ENCODE data around the gene WRAP73. TPM values are rescaled to one million over a fixed set of nuclear protein-coding genes. Genes with fewer than 3 reads are reported as not detected.

WRAP73 gene
- total and polyA plus RNA-seq, 2 experiments from 2014 or later, result 16.9 to 20.2 TPM

GRCh38 chr1:3688356-3689137 is 38.6 kb upstream of the WRAP73 start:
- H3K9me2 ChIP-seq (ENCODE audit: insufficient read depth), result no peaks in the 10 kb centered on the region
- peaks cover 13% of the 10 kb centered on the region for H3K27me3 ChIP-seq (replicated peaks; ENCODE audit: insufficient read depth)
- H3K4me2 ChIP-seq (ENCODE audit: unreplicated experiment), result no peak overlapping the region
- H2AFZ ChIP-seq, result no peak overlapping the region
- in situ Hi-C loops (cut with MboI), result no loop called here
- no peak overlapping the region for H3K4me3 ChIP-seq
- peak; percentile 48 for DNase-seq
- WGBS, 2 experiments (ENCODE audit: low coverage in 1 of 2, low lambda C conversion rate in 2 of 2, missing lambda C conversion rate in 2 of 2), result 9 to 13% methylated on average over 28 to 29 of the region's 29 CpGs
- no peak overlapping the region for H3K27ac ChIP-seq
- no peaks in the 10 kb centered on the region for H3F3A ChIP-seq (ENCODE audit: insufficient read depth)
- no peaks in the 10 kb centered on the region for H3K4me1 ChIP-seq (ENCODE audit: insufficient read depth)
- no peaks in the 10 kb centered on the region for H3K79me2 ChIP-seq (ENCODE audit: insufficient read depth)
- no peaks in the 10 kb centered on the region for H3K36me3 ChIP-seq (ENCODE audit: low read depth)
- no peak overlapping the region for H3K9ac ChIP-seq
- H4K20me1 ChIP-seq (ENCODE audit: insufficient read depth), result no peaks in the 10 kb centered on the region
- no peaks in the 10 kb centered on the region for H3K9me3 ChIP-seq (ENCODE audit: low read depth)
- TF ChIP-seq EZH2 (IDR thresholded peaks at IDR 0.05; ENCODE audit: insufficient read depth, poor library complexity, severe bottlenecking) (no peak), EZH2phosphoT487 (IDR thresholded peaks at IDR 0.05; ENCODE audit: insufficient read depth, low read depth) (no peak)

- Histone ChIP-seq H3K27ac (no peak overlapping the region), H3K27me3 (replicated peaks; ENCODE audit: insufficient read depth) (peaks cover 13% of the 10 kb centered on the region), H4K20me1 (ENCODE audit: insufficient read depth) (no peaks in the 10 kb centered on the region), H3K9me2 (ENCODE audit: insufficient read depth) (no peaks in the 10 kb centered on the region), H3K36me3 (ENCODE audit: low read depth) (no peaks in the 10 kb centered on the region), H3K79me2 (ENCODE audit: insufficient read depth) (no peaks in the 10 kb centered on the region), H3K9ac (no peak overlapping the region), H2AFZ (no peak overlapping the region), H3F3A (ENCODE audit: insufficient read depth) (no peaks in the 10 kb centered on the region), H3K9me3 (ENCODE audit: low read depth) (no peaks in the 10 kb centered on the region), H3K4me2 (ENCODE audit: unreplicated experiment) (no peak overlapping the region), H3K4me3 (no peak overlapping the region), H3K4me1 (ENCODE audit: insufficient read depth) (no peaks in the 10 kb centered on the region)
- TF ChIP-seq EZH2phosphoT487 (IDR thresholded peaks at IDR 0.05; ENCODE audit: insufficient read depth, low read depth), result no peak
- no peak for TF ChIP-seq EZH2 (IDR thresholded peaks at IDR 0.05; ENCODE audit: insufficient read depth, poor library complexity, severe bottlenecking)
- in situ Hi-C loops (cut with MboI), result no loop called here
- DNase-seq, result no peak
- 73% methylated on average over 10 to 12 of the region's 12 CpGs for WGBS, 2 experiments (ENCODE audit: low coverage in 1 of 2, low lambda C conversion rate in 2 of 2, missing lambda C conversion rate in 2 of 2)
These were observed 37.6 kb upstream of the WRAP73 start for GRCh38 chr1:3687504-3687903.

GRCh38 chr1:3685906-3686305 is 36.0 kb upstream of the WRAP73 start:
- Histone ChIP-seq H3K4me2 (ENCODE audit: unreplicated experiment) (no peak overlapping the region), H3K27me3 (replicated peaks; ENCODE audit: insufficient read depth) (peaks cover 13% of the 10 kb centered on the region), H3K9me2 (ENCODE audit: insufficient read depth) (no peaks in the 10 kb centered on the region), H2AFZ (no peak overlapping the region), H3F3A (ENCODE audit: insufficient read depth) (no peaks in the 10 kb centered on the region), H3K36me3 (ENCODE audit: low read depth) (no peaks in the 10 kb centered on the region), H3K4me1 (ENCODE audit: insufficient read depth) (no peaks in the 10 kb centered on the region), H3K4me3 (no peak overlapping the region), H3K79me2 (ENCODE audit: insufficient read depth) (no peaks in the 10 kb centered on the region), H3K27ac (no peak overlapping the region), H4K20me1 (ENCODE audit: insufficient read depth) (no peaks in the 10 kb centered on the region), H3K9me3 (ENCODE audit: low read depth) (no peaks in the 10 kb centered on the region), H3K9ac (no peak overlapping the region)
- TF ChIP-seq EZH2phosphoT487 (IDR thresholded peaks at IDR 0.05; ENCODE audit: insufficient read depth, low read depth) (no peak), EZH2 (IDR thresholded peaks at IDR 0.05; ENCODE audit: insufficient read depth, poor library complexity, severe bottlenecking) (no peak)
- 64 to 67% methylated on average over 16 to 19 of the region's 19 CpGs for WGBS, 2 experiments (ENCODE audit: low coverage in 1 of 2, low lambda C conversion rate in 2 of 2, missing lambda C conversion rate in 2 of 2)
- no peak for DNase-seq
- in situ Hi-C loops (cut with MboI), result no loop called here

GRCh38 chr1:3685222-3685621 is 35.3 kb upstream of the WRAP73 start:
- TF ChIP-seq EZH2phosphoT487 (IDR thresholded peaks at IDR 0.05; ENCODE audit: insufficient read depth, low read depth), result no peak
- TF ChIP-seq EZH2 (IDR thresholded peaks at IDR 0.05; ENCODE audit: insufficient read depth, poor library complexity, severe bottlenecking), result no peak
- 73 to 83% methylated on average over 13 of the region's 14 CpGs for WGBS, 2 experiments (ENCODE audit: low coverage in 1 of 2, low lambda C conversion rate in 2 of 2, missing lambda C conversion rate in 2 of 2)
- no peaks in the 10 kb centered on the region for H3K4me1 ChIP-seq (ENCODE audit: insufficient read depth)
- H2AFZ ChIP-seq, result no peak overlapping the region
- no peak for DNase-seq
- in situ Hi-C loops (cut with MboI), result no loop called here
- H3F3A ChIP-seq (ENCODE audit: insufficient read depth), result no peaks in the 10 kb centered on the region
- no peak overlapping the region for H3K9ac ChIP-seq
- peaks cover 13% of the 10 kb centered on the region for H3K27me3 ChIP-seq (replicated peaks; ENCODE audit: insufficient read depth)
- H3K79me2 ChIP-seq (ENCODE audit: insufficient read depth), result no peaks in the 10 kb centered on the region
- H3K27ac ChIP-seq, result no peak overlapping the region
- H3K4me2 ChIP-seq (ENCODE audit: unreplicated experiment), result no peak overlapping the region
- no peaks in the 10 kb centered on the region for H3K36me3 ChIP-seq (ENCODE audit: low read depth)
- H3K4me3 ChIP-seq, result no peak overlapping the region
- no peaks in the 10 kb centered on the region for H3K9me2 ChIP-seq (ENCODE audit: insufficient read depth)
- no peaks in the 10 kb centered on the region for H3K9me3 ChIP-seq (ENCODE audit: low read depth)
- no peaks in the 10 kb centered on the region for H4K20me1 ChIP-seq (ENCODE audit: insufficient read depth)

All from GM23248 (cell line).